ENCODE data around the gene VPS29. TPM values are rescaled to one million over a fixed set of nuclear protein-coding genes. Genes with fewer than 3 reads are reported as not detected.
A peak's percentile ranks its signal among the peaks of the same experiment; 100 is the strongest.
"Not testable (repeated sequence)": the region's sequence is repeated elsewhere in the genome, so short reads cannot be mapped to it uniquely, and the experiment has no call there.

Gene VPS29
- polyA plus RNA-seq, 1 donor, result 253 TPM

GRCh38 chr12:110503432-110503831 is 1.5 kb upstream of the VPS29 start:
- DNase-seq, result no peak
- no peaks in the 10 kb centered on the region for H3K9me3 ChIP-seq (ENCODE audit: control insufficient read depth, low read depth, low read length)
- no CpG with 5 or more reads among the region's 1 CpG for WGBS (ENCODE audit: insufficient coverage, low lambda C conversion rate)

GRCh38 chr12:110501399-110501751 is 536 bp downstream of the VPS29 start:
- Histone ChIP-seq H3K27ac (ENCODE audit: low read length) (peak overlapping the region; percentile 82), H3K36me3 (ENCODE audit: control insufficient read depth, insufficient read depth, low read length) (peaks cover 2% of the 10 kb centered on the region), H3K4me3 (ENCODE audit: low read length) (peak overlapping the region; percentile 68), H3K4me1 (ENCODE audit: control insufficient read depth, insufficient read depth, low read length) (peaks cover 3% of the 10 kb centered on the region), H3K9me3 (ENCODE audit: control insufficient read depth, low read depth, low read length) (no peaks in the 10 kb centered on the region), H3K27me3 (ENCODE audit: control insufficient read depth, insufficient read depth, low read length) (no peaks in the 10 kb centered on the region)
- DNase-seq, result peak in 1 of 2 donors; percentile 26
- WGBS (ENCODE audit: insufficient coverage, low lambda C conversion rate), result no CpG with 5 or more reads among the region's 17 CpGs

More at GRCh38 chr12:110503432-110503831, 1.5 kb upstream of the VPS29 start:
- Histone ChIP-seq H3K36me3 (ENCODE audit: control insufficient read depth, insufficient read depth, low read length) (no peaks in the 10 kb centered on the region), H3K27ac (ENCODE audit: low read length) (no peak overlapping the region), H3K27me3 (ENCODE audit: control insufficient read depth, insufficient read depth, low read length) (no peaks in the 10 kb centered on the region), H3K4me3 (ENCODE audit: low read length) (no peak overlapping the region), H3K4me1 (ENCODE audit: control insufficient read depth, insufficient read depth, low read length) (peaks cover 3% of the 10 kb centered on the region)

- DNase-seq, result peak in 1 of 2 donors; percentile 28
- Histone ChIP-seq H3K27me3 (ENCODE audit: control insufficient read depth, insufficient read depth, low read length) (no peaks in the 10 kb centered on the region), H3K27ac (ENCODE audit: low read length) (no peak overlapping the region), H3K9me3 (ENCODE audit: control insufficient read depth, low read depth, low read length) (no peaks in the 10 kb centered on the region), H3K36me3 (ENCODE audit: control insufficient read depth, insufficient read depth, low read length) (peaks cover 19% of the 10 kb centered on the region), H3K4me3 (ENCODE audit: low read length) (no peak overlapping the region), H3K4me1 (ENCODE audit: control insufficient read depth, insufficient read depth, low read length) (peaks cover 3% of the 10 kb centered on the region)
- no CpG with 5 or more reads among the region's 4 CpGs for WGBS (ENCODE audit: insufficient coverage, low lambda C conversion rate)
These were observed 2.8 kb downstream of the VPS29 start for GRCh38 chr12:110498984-110499706.

- H3K9me3 ChIP-seq (ENCODE audit: control insufficient read depth, low read depth, low read length), result no peaks in the 10 kb centered on the region
- H3K27me3 ChIP-seq (ENCODE audit: control insufficient read depth, insufficient read depth, low read length), result no peaks in the 10 kb centered on the region
- no peak for DNase-seq
- no CpG with 5 or more reads among the region's 7 CpGs for WGBS (ENCODE audit: insufficient coverage, low lambda C conversion rate)
- H3K4me3 ChIP-seq (ENCODE audit: low read length), result no peak overlapping the region
- H3K4me1 ChIP-seq (ENCODE audit: control insufficient read depth, insufficient read depth, low read length), result no peaks in the 10 kb centered on the region
- no peaks in the 10 kb centered on the region for H3K36me3 ChIP-seq (ENCODE audit: control insufficient read depth, insufficient read depth, low read length)
- H3K27ac ChIP-seq (ENCODE audit: low read length), result no peak overlapping the region
These were observed 26.5 kb downstream of the VPS29 start for GRCh38 chr12:110475426-110475825.

- Histone ChIP-seq H3K36me3 (ENCODE audit: control insufficient read depth, insufficient read depth, low read length) (peaks cover 7% of the 10 kb centered on the region), H3K4me1 (ENCODE audit: control insufficient read depth, insufficient read depth, low read length) (no peaks in the 10 kb centered on the region), H3K27ac (ENCODE audit: low read length) (peak within 1 kb of the TSS; percentile 74), H3K4me3 (ENCODE audit: low read length) (peak within 1 kb of the TSS; percentile 72), H3K9me3 (ENCODE audit: control insufficient read depth, low read depth, low read length) (no peaks in the 10 kb centered on the region), H3K27me3 (ENCODE audit: control insufficient read depth, insufficient read depth, low read length) (no peaks in the 10 kb centered on the region)
- WGBS (ENCODE audit: insufficient coverage, low lambda C conversion rate), result no CpG with 5 or more reads among the region's 78 CpGs
- DNase-seq, result peak; percentile 97 to 98
These were observed 33.5 kb downstream of the VPS29 start, which contains the start of the genes FAM216A and GPN3 for GRCh38 chr12:110468214-110469048. Gene FAM216A (plus strand): TSS chr12:110468845. CDS start chr12:110468876, 31 bp downstream. Gene GPN3 (minus strand): TSS chr12:110468257. CDS start chr12:110468203, 54 bp downstream.

- peak overlapping the region; percentile 45 for H3K27ac ChIP-seq (ENCODE audit: low read length)
- DNase-seq, result peak in 1 of 2 donors; percentile 3
- H3K4me3 ChIP-seq (ENCODE audit: low read length), result peak overlapping the region; percentile 72
- H3K36me3 ChIP-seq (ENCODE audit: control insufficient read depth, insufficient read depth, low read length), result peaks cover 10% of the 10 kb centered on the region
- H3K27me3 ChIP-seq (ENCODE audit: control insufficient read depth, insufficient read depth, low read length), result no peaks in the 10 kb centered on the region
- no peaks in the 10 kb centered on the region for H3K9me3 ChIP-seq (ENCODE audit: control insufficient read depth, low read depth, low read length)
- H3K4me1 ChIP-seq (ENCODE audit: control insufficient read depth, insufficient read depth, low read length), result no peaks in the 10 kb centered on the region
- WGBS (ENCODE audit: insufficient coverage, low lambda C conversion rate), result no CpG with 5 or more reads among the region's 15 CpGs
These were observed 34.1 kb downstream of the VPS29 start for GRCh38 chr12:110467847-110468213.

- no peaks in the 10 kb centered on the region for H3K4me1 ChIP-seq (ENCODE audit: control insufficient read depth, insufficient read depth, low read length)
- H3K36me3 ChIP-seq (ENCODE audit: control insufficient read depth, insufficient read depth, low read length), result peaks cover 17% of the 10 kb centered on the region
- no peak overlapping the region for H3K4me3 ChIP-seq (ENCODE audit: low read length)
- WGBS (ENCODE audit: insufficient coverage, low lambda C conversion rate), result no CpG with 5 or more reads among the region's 5 CpGs
- DNase-seq, result no peak
- H3K27me3 ChIP-seq (ENCODE audit: control insufficient read depth, insufficient read depth, low read length), result no peaks in the 10 kb centered on the region
- no peaks in the 10 kb centered on the region for H3K9me3 ChIP-seq (ENCODE audit: control insufficient read depth, low read depth, low read length)
- H3K27ac ChIP-seq (ENCODE audit: low read length), result no peak overlapping the region
These were observed 35.1 kb downstream of the VPS29 start for GRCh38 chr12:110466791-110467190.

- H3K36me3 ChIP-seq (ENCODE audit: control insufficient read depth, insufficient read depth, low read length), result peaks cover 19% of the 10 kb centered on the region
- H3K4me1 ChIP-seq (ENCODE audit: control insufficient read depth, insufficient read depth, low read length); H3K27ac ChIP-seq (ENCODE audit: low read length); H3K9me3 ChIP-seq (ENCODE audit: control insufficient read depth, low read depth, low read length); H3K27me3 ChIP-seq (ENCODE audit: control insufficient read depth, insufficient read depth, low read length); DNase-seq; H3K4me3 ChIP-seq (ENCODE audit: low read length): not testable (repeated sequence)
- no CpG with 5 or more reads among the region's 11 CpGs for WGBS (ENCODE audit: insufficient coverage, low lambda C conversion rate)
These were observed 36.1 kb downstream of the VPS29 start for GRCh38 chr12:110465765-110466164.

GRCh38 chr12:110465024-110465423 is 36.9 kb downstream of the VPS29 start:
- no peak overlapping the region for H3K4me3 ChIP-seq (ENCODE audit: low read length)
- peaks cover 19% of the 10 kb centered on the region for H3K36me3 ChIP-seq (ENCODE audit: control insufficient read depth, insufficient read depth, low read length)
- H3K4me1 ChIP-seq (ENCODE audit: control insufficient read depth, insufficient read depth, low read length), result no peaks in the 10 kb centered on the region
- no peak for DNase-seq
- WGBS (ENCODE audit: insufficient coverage, low lambda C conversion rate), result no CpG with 5 or more reads among the region's 2 CpGs
- H3K9me3 ChIP-seq (ENCODE audit: control insufficient read depth, low read depth, low read length), result no peaks in the 10 kb centered on the region
- no peaks in the 10 kb centered on the region for H3K27me3 ChIP-seq (ENCODE audit: control insufficient read depth, insufficient read depth, low read length)
- H3K27ac ChIP-seq (ENCODE audit: low read length), result no peak overlapping the region

GRCh38 chr12:110461189-110461588 is 40.7 kb downstream of the VPS29 start:
- H3K27ac ChIP-seq (ENCODE audit: low read length); DNase-seq; H3K27me3 ChIP-seq (ENCODE audit: control insufficient read depth, insufficient read depth, low read length); H3K4me3 ChIP-seq (ENCODE audit: low read length); H3K9me3 ChIP-seq (ENCODE audit: control insufficient read depth, low read depth, low read length); H3K4me1 ChIP-seq (ENCODE audit: control insufficient read depth, insufficient read depth, low read length): not testable (repeated sequence)
- peaks cover 30% of the 10 kb centered on the region for H3K36me3 ChIP-seq (ENCODE audit: control insufficient read depth, insufficient read depth, low read length)
- 100% methylated on average over 4 of the region's 5 CpGs for WGBS (ENCODE audit: insufficient coverage, low lambda C conversion rate)

All from large intestine (tissue), 3 donors.